Measurements from ENCODE around the gene TANGO2.

- TF ChIP-seq CTCF (IDR thresholded peaks at IDR 0.05) (no peak), POLR2AphosphoS5 (IDR thresholded peaks at IDR 0.05) (no peak)
Observed at GRCh38 chr22:19979712-19980493, 41.0 kb upstream of the TANGO2 start.
